ENCODE measurements around the gene IRF9. TPM values are rescaled to one million over a fixed set of nuclear protein-coding genes. Genes with fewer than 3 reads are reported as not detected.

IRF9 gene
- total RNA-seq, 1 donor from 2014 or later = 229 TPM

- TF ChIP-seq CTCF (IDR thresholded peaks at IDR 0.05) = no peak
- Mint-ChIP-seq H3K9me3 (no peaks in the 10 kb centered on the region), H3K36me3 (ENCODE audit: low read depth) (peaks cover 49% of the 10 kb centered on the region), H3K4me1 (peaks cover 20% of the 10 kb centered on the region), H3K27me3 (no peaks in the 10 kb centered on the region), H3K4me3 (no peak overlapping the region), H3K27ac (no peak overlapping the region)
- ATAC-seq (ENCODE audit: low read depth) = no peak
- intact Hi-C loops (cut with micrococcal nuclease) = no loop called here
- ChIA-PET CTCF (no interaction called here), POLR2A (interaction anchor here (1.7 kb wide), 1 partner anchor 15 kb away, joined by 6 read pairs; the partner anchor contains the start of gene IRF9)
- DNase-seq = no peak
These were observed 15.5 kb downstream of the IRF9 start for GRCh38 chr14:24176599-24176998.

GRCh38 chr14:24177041-24177825, 16.2 kb downstream of the IRF9 start:
- Mint-ChIP-seq H3K27me3 (no peaks in the 10 kb centered on the region), H3K4me1 (peaks cover 15% of the 10 kb centered on the region), H3K4me3 (no peak overlapping the region), H3K9me3 (no peaks in the 10 kb centered on the region), H3K27ac (no peak overlapping the region), H3K36me3 (ENCODE audit: low read depth) (peaks cover 55% of the 10 kb centered on the region)
- ChIA-PET CTCF (no interaction called here), POLR2A (interaction anchor here (1.7 kb wide), 1 partner anchor 16 kb away, joined by 6 read pairs; the partner anchor contains the start of gene IRF9)
- ATAC-seq (ENCODE audit: low read depth) (no peak), DNase-seq (no peak)
- intact Hi-C loops (cut with micrococcal nuclease) = no loop called here
- no peak for TF ChIP-seq CTCF (IDR thresholded peaks at IDR 0.05)

GRCh38 chr14:24177891-24178290, 16.8 kb downstream of the IRF9 start:
- H3K4me3 Mint-ChIP-seq = no peak overlapping the region
- no peak for ATAC-seq (ENCODE audit: low read depth)
- no peaks in the 10 kb centered on the region for H3K9me3 Mint-ChIP-seq
- POLR2A ChIA-PET = interaction anchor here (1.7 kb wide), 1 partner anchor 17 kb away, joined by 6 read pairs; the partner anchor contains the start of gene IRF9
- no peak overlapping the region for H3K27ac Mint-ChIP-seq
- peaks cover 10% of the 10 kb centered on the region for H3K4me1 Mint-ChIP-seq
- no peak for DNase-seq
- H3K36me3 Mint-ChIP-seq (ENCODE audit: low read depth) = peaks cover 61% of the 10 kb centered on the region
- CTCF ChIA-PET = no interaction called here
- H3K27me3 Mint-ChIP-seq = no peaks in the 10 kb centered on the region
- intact Hi-C loops (cut with micrococcal nuclease) = no loop called here
- no peak for TF ChIP-seq CTCF (IDR thresholded peaks at IDR 0.05)

GRCh38 chr14:24178399-24179178, 17.5 kb downstream of the IRF9 start:
- ChIA-PET CTCF (no interaction called here), POLR2A (interaction anchor here (1.7 to 2.0 kb wide), 3 partner anchors 17 to 35 kb away, joined by 4 to 11 read pairs (median 6); partner anchors contain the start of genes CHMP4A and IRF9)
- intact Hi-C loops (cut with micrococcal nuclease) = no loop called here
- no peak for DNase-seq
- peak; percentile 19 for ATAC-seq (ENCODE audit: low read depth)
- no peaks in the 10 kb centered on the region for H3K9me3 Mint-ChIP-seq
- H3K4me1 Mint-ChIP-seq = peaks cover 9% of the 10 kb centered on the region
- H3K27me3 Mint-ChIP-seq = no peaks in the 10 kb centered on the region
- no peak overlapping the region for H3K27ac Mint-ChIP-seq
- H3K36me3 Mint-ChIP-seq (ENCODE audit: low read depth) = peaks cover 68% of the 10 kb centered on the region
- TF ChIP-seq CTCF (IDR thresholded peaks at IDR 0.05) = no peak
- H3K4me3 Mint-ChIP-seq = no peak overlapping the region
